ENCODE results near the gene CREG2.

DNA sequence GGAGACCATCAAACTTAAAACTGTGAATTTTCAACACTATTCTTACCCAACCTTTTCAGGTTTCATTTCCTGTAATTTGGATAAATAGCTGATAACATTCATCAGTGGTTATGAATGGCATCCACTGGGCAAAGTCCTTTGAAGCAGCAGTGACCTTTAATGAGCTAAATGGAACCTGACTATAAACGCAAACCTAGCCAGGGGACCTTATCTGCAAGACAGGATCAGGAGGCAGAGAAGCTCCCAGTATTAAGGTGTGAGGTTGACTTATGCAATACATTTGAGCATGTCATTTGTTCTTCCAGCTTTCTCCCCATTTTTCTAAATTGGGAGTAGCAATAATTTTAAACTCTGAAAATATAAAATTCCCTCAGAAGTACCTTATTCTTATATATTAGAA lies 38.4 kb downstream of the CREG2 start:
- TF ChIP-seq, protein P1, sequence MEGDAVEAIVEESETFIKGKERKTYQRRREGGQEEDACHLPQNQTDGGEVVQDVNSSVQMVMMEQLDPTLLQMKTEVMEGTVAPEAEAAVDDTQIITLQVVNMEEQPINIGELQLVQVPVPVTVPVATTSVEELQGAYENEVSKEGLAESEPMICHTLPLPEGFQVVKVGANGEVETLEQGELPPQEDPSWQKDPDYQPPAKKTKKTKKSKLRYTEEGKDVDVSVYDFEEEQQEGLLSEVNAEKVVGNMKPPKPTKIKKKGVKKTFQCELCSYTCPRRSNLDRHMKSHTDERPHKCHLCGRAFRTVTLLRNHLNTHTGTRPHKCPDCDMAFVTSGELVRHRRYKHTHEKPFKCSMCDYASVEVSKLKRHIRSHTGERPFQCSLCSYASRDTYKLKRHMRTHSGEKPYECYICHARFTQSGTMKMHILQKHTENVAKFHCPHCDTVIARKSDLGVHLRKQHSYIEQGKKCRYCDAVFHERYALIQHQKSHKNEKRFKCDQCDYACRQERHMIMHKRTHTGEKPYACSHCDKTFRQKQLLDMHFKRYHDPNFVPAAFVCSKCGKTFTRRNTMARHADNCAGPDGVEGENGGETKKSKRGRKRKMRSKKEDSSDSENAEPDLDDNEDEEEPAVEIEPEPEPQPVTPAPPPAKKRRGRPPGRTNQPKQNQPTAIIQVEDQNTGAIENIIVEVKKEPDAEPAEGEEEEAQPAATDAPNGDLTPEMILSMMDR (conservative IDR thresholded peaks at IDR 0.05; ENCODE audit: low read depth in 2 of 2), result no peak
- no peak for TF ChIP-seq EZH2 (IDR thresholded peaks at IDR 0.05; ENCODE audit: low read depth, unreplicated experiment)
- TF ChIP-seq ZNF114 (CRISPR knock-in tag; IDR thresholded peaks at IDR 0.05), result no peak
- no peak for TF ChIP-seq JUNB (IDR thresholded peaks at IDR 0.05; ENCODE audit: unreplicated experiment)
- no peak for TF ChIP-seq STAT1 (IDR thresholded peaks at IDR 0.05; ENCODE audit: unreplicated experiment)
- TF ChIP-seq EZH2phosphoT487 (IDR thresholded peaks at IDR 0.05; ENCODE audit: unreplicated experiment), result no peak
- TF ChIP-seq, protein P2, sequence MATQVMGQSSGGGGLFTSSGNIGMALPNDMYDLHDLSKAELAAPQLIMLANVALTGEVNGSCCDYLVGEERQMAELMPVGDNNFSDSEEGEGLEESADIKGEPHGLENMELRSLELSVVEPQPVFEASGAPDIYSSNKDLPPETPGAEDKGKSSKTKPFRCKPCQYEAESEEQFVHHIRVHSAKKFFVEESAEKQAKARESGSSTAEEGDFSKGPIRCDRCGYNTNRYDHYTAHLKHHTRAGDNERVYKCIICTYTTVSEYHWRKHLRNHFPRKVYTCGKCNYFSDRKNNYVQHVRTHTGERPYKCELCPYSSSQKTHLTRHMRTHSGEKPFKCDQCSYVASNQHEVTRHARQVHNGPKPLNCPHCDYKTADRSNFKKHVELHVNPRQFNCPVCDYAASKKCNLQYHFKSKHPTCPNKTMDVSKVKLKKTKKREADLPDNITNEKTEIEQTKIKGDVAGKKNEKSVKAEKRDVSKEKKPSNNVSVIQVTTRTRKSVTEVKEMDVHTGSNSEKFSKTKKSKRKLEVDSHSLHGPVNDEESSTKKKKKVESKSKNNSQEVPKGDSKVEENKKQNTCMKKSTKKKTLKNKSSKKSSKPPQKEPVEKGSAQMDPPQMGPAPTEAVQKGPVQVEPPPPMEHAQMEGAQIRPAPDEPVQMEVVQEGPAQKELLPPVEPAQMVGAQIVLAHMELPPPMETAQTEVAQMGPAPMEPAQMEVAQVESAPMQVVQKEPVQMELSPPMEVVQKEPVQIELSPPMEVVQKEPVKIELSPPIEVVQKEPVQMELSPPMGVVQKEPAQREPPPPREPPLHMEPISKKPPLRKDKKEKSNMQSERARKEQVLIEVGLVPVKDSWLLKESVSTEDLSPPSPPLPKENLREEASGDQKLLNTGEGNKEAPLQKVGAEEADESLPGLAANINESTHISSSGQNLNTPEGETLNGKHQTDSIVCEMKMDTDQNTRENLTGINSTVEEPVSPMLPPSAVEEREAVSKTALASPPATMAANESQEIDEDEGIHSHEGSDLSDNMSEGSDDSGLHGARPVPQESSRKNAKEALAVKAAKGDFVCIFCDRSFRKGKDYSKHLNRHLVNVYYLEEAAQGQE (IDR thresholded peaks at IDR 0.05; ENCODE audit: unreplicated experiment), result no peak

Data from GM23338 (cell line).